ENCODE data around the gene PHOSPHO1. TPM values are rescaled to one million over a fixed set of nuclear protein-coding genes. Genes with fewer than 3 reads are reported as not detected.
"Not testable (repeated sequence)": the region's sequence is repeated elsewhere in the genome, so short reads cannot be mapped to it uniquely, and the experiment has no call there.

PHOSPHO1 gene
- 0.05 TPM in 1 of 2 replicates, not detected in the other for total RNA-seq

GRCh38 chr17:49230636-49231562 lies at the start of gene PHOSPHO1:
TSS of gene PHOSPHO1 (minus strand) at chr17:49230787. CDS start at chr17:49226691, 4,096 bp downstream.
- peak; percentile 54 for DNase-seq (ENCODE audit: low read depth)

- DNase-seq (ENCODE audit: low read depth): no peak
Observed at GRCh38 chr17:49280061-49280460, 49.5 kb upstream of the PHOSPHO1 start.

- not testable (repeated sequence) for DNase-seq (ENCODE audit: low read depth)
Observed at GRCh38 chr17:49279263-49280015, 48.9 kb upstream of the PHOSPHO1 start.

- DNase-seq (ENCODE audit: low read depth): no peak
Observed at GRCh38 chr17:49278076-49278475, 47.5 kb upstream of the PHOSPHO1 start.

GRCh38 chr17:49277638-49278037 lies 47.1 kb upstream of the PHOSPHO1 start:
- no peak for DNase-seq (ENCODE audit: low read depth)

GRCh38 chr17:49275981-49276380 lies 45.4 kb upstream of the PHOSPHO1 start:
- not testable (repeated sequence) for DNase-seq (ENCODE audit: low read depth)

GRCh38 chr17:49269356-49269755 lies 38.8 kb upstream of the PHOSPHO1 start:
- DNase-seq (ENCODE audit: low read depth): no peak

- no peak for DNase-seq (ENCODE audit: low read depth)
Observed at GRCh38 chr17:49267912-49268311, 37.3 kb upstream of the PHOSPHO1 start.

- DNase-seq (ENCODE audit: low read depth): no peak
Observed at GRCh38 chr17:49266233-49266632, 35.6 kb upstream of the PHOSPHO1 start.

GRCh38 chr17:49261540-49261939 lies 31.0 kb upstream of the PHOSPHO1 start:
- not testable (repeated sequence) for DNase-seq (ENCODE audit: low read depth)

- peak; percentile 74 for DNase-seq (ENCODE audit: low read depth)
Observed at GRCh38 chr17:49260817-49261291, 30.3 kb upstream of the PHOSPHO1 start.

- peak; percentile 21 for DNase-seq (ENCODE audit: low read depth)
Observed at GRCh38 chr17:49260011-49260816, 29.6 kb upstream of the PHOSPHO1 start.

GRCh38 chr17:49259663-49260010 lies 29.1 kb upstream of the PHOSPHO1 start:
- DNase-seq (ENCODE audit: low read depth): no peak

GRCh38 chr17:49258394-49258793 lies 27.8 kb upstream of the PHOSPHO1 start:
- DNase-seq (ENCODE audit: low read depth): no peak

- no peak for DNase-seq (ENCODE audit: low read depth)
Observed at GRCh38 chr17:49255125-49255524, 24.5 kb upstream of the PHOSPHO1 start.

GRCh38 chr17:49254066-49254465 lies 23.5 kb upstream of the PHOSPHO1 start:
- no peak for DNase-seq (ENCODE audit: low read depth)

- no peak for DNase-seq (ENCODE audit: low read depth)
Observed at GRCh38 chr17:49252148-49252695, 21.6 kb upstream of the PHOSPHO1 start.

- no peak for DNase-seq (ENCODE audit: low read depth)
Observed at GRCh38 chr17:49249890-49250522, 19.4 kb upstream of the PHOSPHO1 start.

GRCh38 chr17:49249292-49249794 lies 18.8 kb upstream of the PHOSPHO1 start:
- DNase-seq (ENCODE audit: low read depth): peak; percentile 15

GRCh38 chr17:49247944-49248343 lies 17.4 kb upstream of the PHOSPHO1 start:
- no peak for DNase-seq (ENCODE audit: low read depth)

GRCh38 chr17:49244839-49245238 lies 14.3 kb upstream of the PHOSPHO1 start:
- DNase-seq (ENCODE audit: low read depth): no peak

All from renal cortical epithelial cell (primary cell).